ENCODE data around the gene CMTM3. TPM values are rescaled to one million over a fixed set of nuclear protein-coding genes. Genes with fewer than 3 reads are reported as not detected.
"Not testable (repeated sequence)": the region's sequence is repeated elsewhere in the genome, so short reads cannot be mapped to it uniquely, and the experiment has no call there.

Gene CMTM3, protein sequence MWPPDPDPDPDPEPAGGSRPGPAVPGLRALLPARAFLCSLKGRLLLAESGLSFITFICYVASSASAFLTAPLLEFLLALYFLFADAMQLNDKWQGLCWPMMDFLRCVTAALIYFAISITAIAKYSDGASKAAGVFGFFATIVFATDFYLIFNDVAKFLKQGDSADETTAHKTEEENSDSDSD
- total RNA-seq: 100 to 1,000 TPM; 107 to 108 TPM

DNA sequence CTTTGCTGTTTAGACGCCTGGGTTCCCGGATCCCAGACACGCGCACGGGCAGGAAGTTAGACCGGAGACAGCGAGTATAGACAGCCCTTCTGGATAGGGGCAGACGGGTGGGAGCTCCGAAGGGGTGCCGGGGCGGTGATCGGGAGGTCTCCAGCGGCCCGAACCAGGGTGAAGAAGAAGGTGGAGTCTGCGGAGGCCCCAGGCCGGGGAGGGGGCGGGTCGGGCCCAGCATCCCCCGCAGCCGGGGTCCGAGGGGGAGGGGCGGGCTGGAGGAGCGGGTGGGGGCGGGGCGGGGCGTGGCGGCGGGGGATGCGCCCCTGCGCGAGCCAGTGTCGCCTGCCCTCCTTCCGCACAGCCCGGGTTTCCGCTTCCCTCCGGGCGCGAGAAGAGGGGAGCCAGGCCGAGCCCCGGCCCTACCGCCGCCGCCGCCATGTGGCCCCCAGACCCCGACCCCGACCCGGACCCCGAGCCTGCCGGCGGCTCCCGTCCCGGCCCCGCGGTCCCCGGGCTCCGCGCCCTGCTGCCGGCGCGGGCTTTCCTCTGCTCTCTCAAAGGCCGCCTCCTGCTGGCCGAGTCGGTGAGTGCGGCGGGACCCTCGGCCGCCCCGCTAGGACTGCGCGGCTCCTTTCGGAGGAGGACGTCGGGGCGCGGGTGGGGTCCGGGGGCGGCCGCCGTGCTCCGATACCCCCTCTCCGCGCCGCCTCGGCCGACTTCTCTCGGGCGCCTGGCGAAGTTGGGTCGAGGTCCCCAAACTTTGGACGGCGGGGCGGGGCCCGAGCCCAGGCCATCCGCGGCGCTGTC, at the start of gene CMTM3:
Gene CMTM3, plus strand, starts transcription at position 329 of the 801 bp plus-strand sequence. Its CDS starts 102 bp downstream, at position 431.
- H3K36me3 Mint-ChIP-seq: peaks cover 12% of the 10 kb centered on the region
- H3K27me3 Mint-ChIP-seq: no peaks in the 10 kb centered on the region
- POLR2A ChIA-PET: interaction anchor here (0.6 to 3.9 kb wide), 17 partner anchors 10 to 269 kb away, joined by 3 to 38 read pairs (median 7); partner anchors contain the start of genes CKLF and CMTM2
- ATAC-seq (ENCODE audit: low read depth): peak; percentile 48
- H3K4me1 Mint-ChIP-seq: peaks cover 46% of the 10 kb centered on the region
- H3K27ac Mint-ChIP-seq: peak within 1 kb of the TSS; percentile 98
- H3K4me3 Mint-ChIP-seq: peak within 1 kb of the TSS; percentile 90
- DNase-seq: peak; percentile 89
- H3K9me3 Mint-ChIP-seq: peaks cover 6% of the 10 kb centered on the region

DNA sequence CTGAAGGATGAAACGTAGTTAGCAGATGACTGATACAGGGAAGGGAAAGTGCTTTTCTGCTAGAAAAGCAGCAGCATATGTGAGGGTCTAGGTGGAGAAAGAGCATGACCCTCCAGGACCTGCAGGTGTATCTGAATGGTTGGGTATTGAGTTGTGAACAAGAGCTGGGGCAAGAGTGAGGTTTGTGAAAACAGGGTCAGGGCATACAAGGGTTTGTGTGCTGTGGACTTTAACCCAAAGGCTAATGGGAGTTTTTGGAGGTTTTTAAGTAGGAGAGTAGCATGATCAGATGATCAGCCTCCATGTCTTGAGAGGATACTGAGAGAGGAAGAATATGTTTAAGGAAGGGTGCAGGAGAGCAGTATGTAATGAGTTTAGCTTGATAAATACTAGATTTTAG, 44.4 kb upstream of the CMTM3 start:
- Mint-ChIP-seq H3K4me1 (peaks cover 59% of the 10 kb centered on the region), H3K36me3 (peaks cover 42% of the 10 kb centered on the region), H3K27me3 (no peaks in the 10 kb centered on the region), H3K4me3 (peak overlapping the region; percentile 3), H3K9me3 (no peaks in the 10 kb centered on the region), H3K27ac (peak overlapping the region; percentile 18)
- POLR2A ChIA-PET: interaction anchor here (1.0 kb wide), 1 partner anchor 10 kb away, joined by 3 read pairs; no protein-coding TSS in a partner anchor
- ATAC-seq (ENCODE audit: low read depth) (no peak), DNase-seq (no peak)

- H3K27me3 Mint-ChIP-seq: no peaks in the 10 kb centered on the region
- no peak overlapping the region for H3K4me3 Mint-ChIP-seq
- DNase-seq (no peak), ATAC-seq (ENCODE audit: low read depth) (no peak)
- no peaks in the 10 kb centered on the region for H3K9me3 Mint-ChIP-seq
- POLR2A ChIA-PET: interaction anchor here (3.0 to 3.1 kb wide), 2 partner anchors 8 to 43 kb away, joined by 15 to 20 read pairs; partner anchors contain the start of genes CKLF and CMTM3
- H3K4me1 Mint-ChIP-seq: peaks cover 45% of the 10 kb centered on the region
- H3K27ac Mint-ChIP-seq: peak overlapping the region; percentile 54
- peaks cover 40% of the 10 kb centered on the region for H3K36me3 Mint-ChIP-seq
Measured at GRCh38 chr16:66561381-66562080, 43.0 kb upstream of the CMTM3 start.

GRCh38 chr16:66562409-66562808, 42.1 kb upstream of the CMTM3 start:
- Mint-ChIP-seq H3K27me3 (no peaks in the 10 kb centered on the region), H3K36me3 (peaks cover 43% of the 10 kb centered on the region), H3K27ac (no peak overlapping the region), H3K4me3 (no peak overlapping the region), H3K9me3 (no peaks in the 10 kb centered on the region), H3K4me1 (peaks cover 44% of the 10 kb centered on the region)
- POLR2A ChIA-PET: interaction anchor here (1.0 to 3.1 kb wide), 4 partner anchors 9 to 46 kb away, joined by 5 to 20 read pairs (median 10); partner anchors contain the start of genes CKLF and CMTM3
- no peak for ATAC-seq (ENCODE audit: low read depth)
- DNase-seq: no peak

- Mint-ChIP-seq H3K36me3 (peaks cover 44% of the 10 kb centered on the region), H3K9me3 (no peaks in the 10 kb centered on the region), H3K4me1 (peaks cover 42% of the 10 kb centered on the region), H3K27me3 (no peaks in the 10 kb centered on the region), H3K4me3 (peak overlapping the region; percentile 23), H3K27ac (no peak overlapping the region)
- POLR2A ChIA-PET: interaction anchor here (1.0 to 3.1 kb wide), 4 partner anchors 10 to 45 kb away, joined by 5 to 20 read pairs (median 10); partner anchors contain the start of genes CKLF and CMTM3
- DNase-seq (no peak), ATAC-seq (ENCODE audit: low read depth) (no peak)
Measured at GRCh38 chr16:66562986-66563385, 41.5 kb upstream of the CMTM3 start.

DNA sequence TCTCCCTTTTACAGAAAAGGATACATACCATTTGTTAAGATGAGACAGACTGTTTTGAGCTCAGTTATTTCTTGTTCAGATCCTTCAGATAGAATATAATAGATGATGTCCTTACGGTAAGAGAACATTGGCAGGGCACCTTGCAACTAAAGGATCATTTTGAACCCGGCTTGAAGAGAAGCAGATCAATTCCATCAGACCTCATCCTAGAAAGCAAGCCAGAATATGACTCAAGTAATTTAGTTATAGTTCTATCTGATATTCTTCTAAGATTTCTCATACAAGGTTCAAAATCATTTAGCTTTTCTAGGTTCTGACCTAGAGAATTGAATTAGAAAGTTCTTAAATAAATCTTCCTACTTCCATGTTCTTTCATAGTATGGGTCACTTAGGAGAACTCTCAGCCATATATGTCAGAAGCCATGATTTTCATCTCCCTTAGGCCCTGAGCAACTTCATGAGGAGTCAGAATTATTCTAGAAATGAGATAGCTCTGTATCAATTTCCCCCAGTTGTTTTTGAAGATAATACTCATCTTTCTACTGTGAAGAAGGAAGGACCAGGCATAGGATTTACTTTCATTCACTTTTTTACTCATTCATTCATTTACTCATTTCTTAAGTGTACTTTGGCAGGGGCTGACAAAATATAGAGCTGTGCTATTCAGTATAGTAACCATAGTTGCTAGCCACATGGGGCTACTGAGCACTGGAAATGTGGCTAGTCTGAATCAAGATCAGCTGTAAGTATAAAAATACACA, 40.8 kb upstream of the CMTM3 start:
- POLR2A ChIA-PET: interaction anchor here (0.9 to 3.1 kb wide), 4 partner anchors 11 to 45 kb away, joined by 3 to 20 read pairs (median 10); partner anchors contain the start of genes CKLF and CMTM3
- peak overlapping the region; percentile 9 for H3K27ac Mint-ChIP-seq
- no peak overlapping the region for H3K4me3 Mint-ChIP-seq

GRCh38 chr16:66566051-66566901, 38.2 kb upstream of the CMTM3 start, which contains the start of gene CMTM1:
TSS of gene CMTM1 (plus strand) at chr16:66566439. CDS start at chr16:66566514, 75 bp downstream.
- H3K36me3 Mint-ChIP-seq: peaks cover 39% of the 10 kb centered on the region
- POLR2A ChIA-PET: no interaction called here
- H3K27me3 Mint-ChIP-seq: no peaks in the 10 kb centered on the region
- H3K4me3 Mint-ChIP-seq: no peak within 1 kb of the TSS
- no peak within 1 kb of the TSS for H3K27ac Mint-ChIP-seq
- H3K4me1 Mint-ChIP-seq: peaks cover 16% of the 10 kb centered on the region
- no peaks in the 10 kb centered on the region for H3K9me3 Mint-ChIP-seq
- no peak for DNase-seq
- ATAC-seq (ENCODE audit: low read depth): no peak

More for the DNA sequence above, 40.8 kb upstream of the CMTM3 start:
- Mint-ChIP-seq H3K9me3 (no peaks in the 10 kb centered on the region), H3K4me1 (peaks cover 36% of the 10 kb centered on the region), H3K36me3 (peaks cover 43% of the 10 kb centered on the region), H3K27me3 (no peaks in the 10 kb centered on the region)
- DNase-seq: no peak
- no peak for ATAC-seq (ENCODE audit: low read depth)

DNA sequence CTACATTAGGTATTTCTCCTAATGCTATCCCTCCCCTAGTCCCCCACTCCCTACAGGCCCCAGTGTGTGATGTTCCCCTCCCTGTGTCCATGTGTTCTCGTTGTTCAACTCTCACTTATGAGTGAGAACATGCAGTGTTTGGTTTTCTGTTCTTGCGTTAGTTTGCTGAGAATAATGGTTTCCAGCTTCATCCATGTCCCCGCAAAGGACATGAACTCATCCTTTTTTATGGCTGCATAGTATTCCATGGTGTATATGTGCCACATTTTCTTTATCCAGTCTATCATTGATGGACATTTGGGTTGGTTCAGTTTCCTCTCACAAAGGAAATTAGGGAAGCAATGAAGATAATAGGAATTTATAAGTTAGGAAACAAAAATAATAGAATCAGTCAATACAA, 37.2 kb upstream of the CMTM3 start:
- Mint-ChIP-seq H3K36me3 (peaks cover 38% of the 10 kb centered on the region), H3K4me1 (peaks cover 10% of the 10 kb centered on the region)
- DNase-seq; H3K4me3 Mint-ChIP-seq; POLR2A ChIA-PET; H3K27ac Mint-ChIP-seq; H3K9me3 Mint-ChIP-seq; ATAC-seq (ENCODE audit: low read depth); H3K27me3 Mint-ChIP-seq: not testable (repeated sequence)

- peaks cover 35% of the 10 kb centered on the region for H3K36me3 Mint-ChIP-seq
- no peak overlapping the region for H3K27ac Mint-ChIP-seq
Measured at GRCh38 chr16:66568355-66568754, 36.1 kb upstream of the CMTM3 start.

GRCh38 chr16:66569131-66569530, 35.4 kb upstream of the CMTM3 start:
- Mint-ChIP-seq H3K27ac (no peak overlapping the region), H3K27me3 (no peaks in the 10 kb centered on the region), H3K9me3 (no peaks in the 10 kb centered on the region), H3K4me3 (no peak overlapping the region), H3K36me3 (peaks cover 29% of the 10 kb centered on the region), H3K4me1 (peaks cover 5% of the 10 kb centered on the region)
- POLR2A ChIA-PET: no interaction called here
- DNase-seq (no peak), ATAC-seq (ENCODE audit: low read depth) (no peak)

More at GRCh38 chr16:66568355-66568754, 36.1 kb upstream of the CMTM3 start:
- POLR2A ChIA-PET: no interaction called here
- H3K4me3 Mint-ChIP-seq: no peak overlapping the region
- no peak for ATAC-seq (ENCODE audit: low read depth)
- no peaks in the 10 kb centered on the region for H3K9me3 Mint-ChIP-seq
- peaks cover 10% of the 10 kb centered on the region for H3K4me1 Mint-ChIP-seq
- DNase-seq: no peak
- no peaks in the 10 kb centered on the region for H3K27me3 Mint-ChIP-seq

DNA sequence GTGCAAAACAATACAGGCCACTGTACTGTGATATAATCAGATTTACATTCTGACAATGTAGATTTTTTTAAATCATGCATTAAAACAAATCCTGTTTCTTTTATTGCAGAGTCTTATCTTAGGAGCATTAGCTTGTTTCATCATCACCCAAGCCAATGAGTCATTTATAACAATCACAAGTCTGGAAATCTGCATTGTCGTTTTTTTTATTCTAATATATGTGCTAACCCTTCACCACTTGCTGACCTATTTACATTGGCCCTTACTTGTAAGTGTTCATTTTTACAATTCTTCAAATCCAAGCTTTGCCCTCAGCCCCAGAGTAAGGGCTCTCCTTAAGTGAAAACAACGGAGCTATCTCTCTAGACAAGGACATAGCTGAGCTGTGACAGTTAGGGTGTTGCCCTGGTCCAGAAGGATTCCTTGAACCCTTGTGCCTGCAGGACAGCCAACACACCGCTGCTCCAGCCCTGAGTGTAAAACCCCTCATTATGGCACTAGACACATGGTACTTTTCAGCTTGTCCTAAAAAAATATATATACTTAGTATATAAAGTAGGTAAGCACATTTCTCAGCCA, 34.6 kb upstream of the CMTM3 start:
- Mint-ChIP-seq H3K4me3 (no peak overlapping the region), H3K27ac (no peak overlapping the region), H3K4me1 (peaks cover 5% of the 10 kb centered on the region), H3K36me3 (peaks cover 29% of the 10 kb centered on the region), H3K27me3 (no peaks in the 10 kb centered on the region), H3K9me3 (no peaks in the 10 kb centered on the region)
- DNase-seq (no peak), ATAC-seq (ENCODE audit: low read depth) (no peak)
- POLR2A ChIA-PET: interaction anchor here (0.7 to 1.3 kb wide), 2 partner anchors 9 to 81 kb away, joined by 3 read pairs; no protein-coding TSS in a partner anchor
